Neuronal stem cell (in vitro differentiated cells): Measurements from ENCODE around the gene DDX24.

Source experiments
- DNase-seq: peaks from one replicate; pipeline ENCODE4 v3.0.0-alpha.2; 2013; ENCODE audit warnings: low spot score
- H2AFZ ChIP-seq: one replicate; pipeline ENCODE4 v1.6.1; 2013; ENCODE audit warnings: mild to moderate bottlenecking, low read length, inconsistent platforms
- H2AK5ac ChIP-seq: 2 replicates; pipeline ENCODE4 v1.6.1; 2013; ENCODE audit warnings: low read depth, mild to moderate bottlenecking, inconsistent platforms, low read length, moderate library complexity, mixed read lengths
- H2BK120ac ChIP-seq: 2 replicates; pipeline ENCODE4 v1.6.1; 2013; ENCODE audit warnings: low read depth, mild to moderate bottlenecking, inconsistent platforms, low read length, moderate library complexity, mixed read lengths
- H2BK12ac ChIP-seq: one replicate; pipeline ENCODE4 v1.6.1; 2013; ENCODE audit warnings: low read length, inconsistent platforms
- H2BK15ac ChIP-seq: 2 replicates; pipeline ENCODE4 v1.6.1; 2013; ENCODE audit warnings: mild to moderate bottlenecking, low read length, inconsistent platforms, mixed read lengths
- H2BK5ac ChIP-seq: one replicate; pipeline ENCODE4 v1.6.1; 2013; ENCODE audit warnings: inconsistent platforms, mild to moderate bottlenecking, low read length, moderate library complexity
- H3K14ac ChIP-seq: one replicate; pipeline ENCODE4 v1.6.1; 2013; ENCODE audit warnings: low read length, inconsistent platforms
- H3K18ac ChIP-seq: 2 replicates; pipeline ENCODE4 v1.6.1; 2013; ENCODE audit warnings: low read length, inconsistent platforms
- H3K23ac ChIP-seq: 2 replicates; pipeline ENCODE4 v1.6.1; 2013; ENCODE audit warnings: low read depth, mild to moderate bottlenecking, mixed read lengths, low read length, inconsistent platforms; ENCODE audit not compliant: poor library complexity
- H3K27ac ChIP-seq: replicated peaks from 3 replicates; pipeline ENCODE4 v1.5.1; 2013; ENCODE audit warnings: low read length, inconsistent platforms
- H3K27me3 ChIP-seq, 3 experiments: 2 replicates each; pipeline ENCODE4 v1.6.1; 2013; ENCODE audit warnings: low read length in 3 of 3, mild to moderate bottlenecking in 2 of 3, inconsistent platforms in 1 of 3, low read depth in 1 of 3, mixed read lengths in 1 of 3, moderate library complexity in 1 of 3; ENCODE audit not compliant: control insufficient read depth in 3 of 3, insufficient read depth in 3 of 3
- H3K36me3 ChIP-seq, 2 donors: replicated peaks in 1 of 2; 2 replicates each; pipeline ENCODE4 v1.6.1; 2013; ENCODE audit warnings: low read length in 2 of 2; ENCODE audit not compliant: control insufficient read depth in 2 of 2, insufficient read depth in 2 of 2
- H3K4ac ChIP-seq: 2 replicates; pipeline ENCODE4 v1.6.1; 2013; ENCODE audit warnings: inconsistent platforms, mild to moderate bottlenecking, low read length, moderate library complexity
- H3K4me1 ChIP-seq, 2 donors: 1 replicate in 1 of 2; 2 replicates in 1 of 2; pipeline ENCODE4 v1.6.1; 2013; ENCODE audit warnings: low read length in 2 of 2, low read depth in 1 of 2; ENCODE audit not compliant: control insufficient read depth in 2 of 2, insufficient read depth in 1 of 2
- H3K4me2 ChIP-seq: one replicate; pipeline ENCODE4 v1.6.1; 2013; ENCODE audit warnings: mild to moderate bottlenecking, low read length, inconsistent platforms; ENCODE audit not compliant: insufficient read depth, poor library complexity, severe bottlenecking
- H3K4me3 ChIP-seq, 2 donors: 2 replicates each; pipeline ENCODE4 v1.5.1; 2013; ENCODE audit warnings: low read length in 2 of 2, mild to moderate bottlenecking in 2 of 2, inconsistent platforms in 1 of 2, moderate library complexity in 1 of 2
- H3K79me1 ChIP-seq: one replicate; pipeline ENCODE4 v1.6.1; 2013; ENCODE audit warnings: low read depth, mild to moderate bottlenecking, inconsistent platforms, low read length, moderate library complexity
- H3K9ac ChIP-seq: one replicate; pipeline ENCODE4 v1.6.1; 2013; ENCODE audit warnings: mild to moderate bottlenecking, low read depth, low read length, inconsistent platforms; ENCODE audit not compliant: poor library complexity
- H3K9me3 ChIP-seq, 2 donors: replicated peaks in 1 of 2; 2 replicates each; pipeline versions ENCODE3 to v1.6.1; 2013; ENCODE audit warnings: low read length in 2 of 2, mild to moderate bottlenecking in 2 of 2, inconsistent platforms in 1 of 2, low read depth in 1 of 2, mixed read lengths in 1 of 2, moderate library complexity in 1 of 2; ENCODE audit not compliant: control insufficient read depth in 2 of 2, insufficient read depth in 1 of 2
- H4K8ac ChIP-seq: one replicate; pipeline ENCODE4 v1.6.1; 2013; ENCODE audit warnings: low read depth, mild to moderate bottlenecking, inconsistent platforms, low read length, moderate library complexity
- H4K91ac ChIP-seq: one replicate; pipeline ENCODE4 v1.6.1; 2013; ENCODE audit warnings: low read length, low read depth, mild to moderate bottlenecking, inconsistent platforms; ENCODE audit not compliant: poor library complexity
- WGBS, 2 donors: extraction: QIAGEN DNeasy Blood & Tissue Kit; methylation state at CpG; one replicate each; pipeline ENCODE4 v1.1.7; 2013; ENCODE audit warnings: missing lambda C conversion rate in 2 of 2, mixed read lengths in 1 of 2; ENCODE audit not compliant: insufficient read length in 2 of 2, insufficient replicate concordance in 1 of 2; ENCODE audit errors: extremely low coverage in 2 of 2; 5-methylcytosine and 5-hydroxymethylcytosine counted together

Gene DDX24

GRCh38 chr14:94049625-94050023 is 31.4 kb downstream of the DDX24 start:
- Histone ChIP-seq H3K79me1 (peaks cover 2% of the 10 kb centered on the region), H4K8ac (no peak overlapping the region), H3K27ac (no peak overlapping the region), H2BK120ac (no peak overlapping the region), H3K14ac (no peak overlapping the region), H3K36me3 (peaks cover 48 to 98% of the 10 kb centered on the region in 2 donors), H4K91ac (no peak overlapping the region), H2BK12ac (no peak overlapping the region), H2AFZ (no peak overlapping the region), H3K18ac (no peak overlapping the region), H2BK15ac (no peak overlapping the region), H2BK5ac (no peak overlapping the region), H2AK5ac (no peak overlapping the region), H3K23ac (no peak overlapping the region), H3K27me3 (no peaks in the 10 kb centered on the region), H3K4ac (no peak overlapping the region), H3K4me3 (no peak overlapping the region), H3K4me2 (no peak overlapping the region), H3K4me1 (no peaks in the 10 kb centered on the region), H3K9ac (no peak overlapping the region), H3K9me3 (no peaks in the 10 kb centered on the region)
- no CpG with 5 or more reads among the region's 2 CpGs for WGBS, 2 donors
- no peak for DNase-seq

DNA sequence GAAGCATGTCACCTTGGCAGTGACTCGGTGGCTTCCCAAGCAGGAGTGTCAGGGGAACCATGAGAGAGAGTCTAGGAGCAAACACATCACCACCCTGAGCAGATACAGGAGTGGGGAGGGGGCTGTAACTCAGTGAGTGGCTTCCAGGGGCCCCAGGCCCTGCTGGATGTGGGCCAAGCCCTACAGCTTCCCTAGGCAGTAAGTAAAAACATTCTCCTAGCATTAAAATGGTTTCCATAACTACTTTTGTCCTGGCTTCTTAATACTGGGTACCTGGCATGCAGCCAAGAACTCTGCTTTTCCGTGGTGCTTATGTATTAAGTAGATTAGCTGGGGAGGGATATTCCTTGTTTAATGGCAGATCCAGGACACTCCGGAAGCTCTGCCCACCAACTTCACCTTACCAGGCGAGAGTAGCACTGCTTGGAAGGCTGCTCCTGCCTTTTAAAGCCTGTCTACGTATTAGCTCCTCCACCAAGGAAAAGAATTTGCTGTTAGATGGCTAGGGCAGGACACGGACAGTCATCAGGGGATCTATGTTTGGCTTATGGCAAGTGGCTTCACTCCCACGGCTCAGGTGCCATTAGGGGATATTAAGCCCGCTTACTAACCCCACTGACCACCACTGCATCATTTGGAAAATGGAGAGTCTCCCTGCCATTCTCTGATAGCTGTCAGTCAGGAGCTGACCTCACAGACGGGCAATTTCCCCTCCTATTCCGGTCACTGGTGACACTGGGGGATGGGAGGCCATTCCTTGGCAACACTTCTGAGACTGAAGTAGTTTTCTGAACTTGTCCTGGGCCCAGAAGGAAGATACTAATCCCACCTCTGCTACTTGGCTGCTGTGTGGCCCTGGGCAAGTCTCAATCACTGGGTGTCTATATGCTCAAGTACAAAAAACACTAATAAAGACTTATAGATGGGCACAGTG is 32.0 kb downstream of the DDX24 start:
- no peaks in the 10 kb centered on the region for H3K9me3 ChIP-seq
- H3K18ac ChIP-seq: no peak overlapping the region
- H2BK5ac ChIP-seq: no peak overlapping the region
- no peak overlapping the region for H3K9ac ChIP-seq
- no peak overlapping the region for H2BK120ac ChIP-seq
- H3K4me1 ChIP-seq: no peaks in the 10 kb centered on the region
- no peak for DNase-seq
- no peak overlapping the region for H4K8ac ChIP-seq
- no peaks in the 10 kb centered on the region for H3K79me1 ChIP-seq
- no CpG with 5 or more reads among the region's 10 CpGs for WGBS, 2 donors
- no peak overlapping the region for H3K4me2 ChIP-seq
- H2AFZ ChIP-seq: no peak overlapping the region
- no peak overlapping the region for H3K4ac ChIP-seq
- H2BK12ac ChIP-seq: no peak overlapping the region
- no peak overlapping the region for H2BK15ac ChIP-seq
- no peak overlapping the region for H3K4me3 ChIP-seq
- no peak overlapping the region for H3K23ac ChIP-seq
- no peak overlapping the region for H3K14ac ChIP-seq
- H3K36me3 ChIP-seq: peaks cover 45 to 98% of the 10 kb centered on the region in 2 donors
- H4K91ac ChIP-seq: no peak overlapping the region
- no peak overlapping the region for H3K27ac ChIP-seq
- H3K27me3 ChIP-seq: no peaks in the 10 kb centered on the region
- H2AK5ac ChIP-seq: no peak overlapping the region

DNA sequence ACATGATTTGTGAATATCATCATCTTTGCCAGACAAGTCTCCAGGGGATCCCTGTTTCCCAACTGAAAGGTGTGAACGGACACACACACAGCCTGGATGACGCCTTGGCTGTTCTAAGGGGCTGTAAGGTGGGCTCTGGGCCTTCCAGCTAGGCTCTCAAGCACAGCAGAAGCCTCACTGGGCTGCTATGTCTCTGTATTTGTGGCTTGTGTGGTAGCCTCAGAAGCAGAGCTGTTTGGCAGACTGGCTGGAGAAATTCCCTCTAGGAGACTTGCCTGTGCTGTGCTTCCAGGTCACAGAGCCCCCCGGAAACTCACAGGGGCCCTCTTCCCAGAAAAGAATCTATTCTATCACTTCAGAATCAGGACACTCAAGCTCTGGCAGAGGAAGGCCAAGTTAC is 33.4 kb downstream of the DDX24 start:
- Histone ChIP-seq H3K18ac (no peak overlapping the region), H3K36me3 (peaks cover 42 to 94% of the 10 kb centered on the region in 2 donors), H3K4me2 (no peak overlapping the region), H2AFZ (no peak overlapping the region), H3K79me1 (no peaks in the 10 kb centered on the region), H3K9me3 (no peaks in the 10 kb centered on the region), H3K27me3 (no peaks in the 10 kb centered on the region), H3K4me3 (no peak overlapping the region), H3K27ac (no peak overlapping the region), H2AK5ac (no peak overlapping the region), H2BK120ac (no peak overlapping the region), H3K4me1 (no peaks in the 10 kb centered on the region), H3K9ac (no peak overlapping the region), H3K14ac (no peak overlapping the region), H2BK15ac (no peak overlapping the region), H4K91ac (no peak overlapping the region), H3K4ac (no peak overlapping the region), H4K8ac (no peak overlapping the region), H3K23ac (no peak overlapping the region), H2BK5ac (no peak overlapping the region), H2BK12ac (no peak overlapping the region)
- DNase-seq: no peak
- no CpG with 5 or more reads among the region's 3 CpGs for WGBS, 2 donors

DNA sequence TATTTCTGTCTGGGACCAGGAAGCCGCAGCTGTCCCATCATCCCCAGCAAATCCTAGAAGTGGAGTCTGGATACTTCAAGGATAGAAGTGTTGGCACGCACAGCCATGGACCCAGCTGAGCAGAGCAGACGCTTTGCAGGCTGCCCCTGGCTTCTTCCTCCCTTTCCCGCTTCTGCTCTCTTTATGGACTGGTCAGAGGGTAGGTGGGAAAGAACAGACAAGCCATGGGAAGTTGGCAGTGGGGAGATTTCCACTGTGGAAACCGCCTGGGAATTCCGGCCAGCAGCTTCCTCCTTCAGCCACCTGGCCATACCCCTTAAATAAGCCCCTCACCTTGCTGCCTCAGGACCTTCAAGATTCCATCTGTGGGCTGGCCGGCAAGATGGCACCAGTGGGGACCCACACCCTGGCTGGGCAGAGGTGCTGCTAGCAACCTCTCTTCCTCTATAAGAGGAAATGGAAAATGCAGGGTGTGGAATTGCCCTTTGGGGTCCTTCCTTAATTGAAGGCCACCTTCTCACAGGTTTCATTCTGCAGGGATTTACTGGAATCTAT is 34.2 kb downstream of the DDX24 start:
- no CpG with 5 or more reads among the region's 7 CpGs for WGBS, 2 donors
- H3K18ac ChIP-seq: no peak overlapping the region

More for the DNA sequence above, 34.2 kb downstream of the DDX24 start:
- no peak overlapping the region for H2BK5ac ChIP-seq
- no peak overlapping the region for H3K14ac ChIP-seq
- H3K23ac ChIP-seq: no peak overlapping the region
- no peak overlapping the region for H4K91ac ChIP-seq
- no peak overlapping the region for H2AFZ ChIP-seq
- H2BK15ac ChIP-seq: no peak overlapping the region
- no peak for DNase-seq
- H3K4me3 ChIP-seq: no peak overlapping the region
- no peak overlapping the region for H3K9ac ChIP-seq
- no peaks in the 10 kb centered on the region for H3K9me3 ChIP-seq
- H2BK12ac ChIP-seq: no peak overlapping the region
- no peaks in the 10 kb centered on the region for H3K79me1 ChIP-seq
- H3K4me1 ChIP-seq: no peaks in the 10 kb centered on the region
- no peak overlapping the region for H3K4ac ChIP-seq
- H2BK120ac ChIP-seq: no peak overlapping the region
- no peak overlapping the region for H3K27ac ChIP-seq
- H3K4me2 ChIP-seq: no peak overlapping the region
- no peak overlapping the region for H4K8ac ChIP-seq
- H3K27me3 ChIP-seq: no peaks in the 10 kb centered on the region
- H2AK5ac ChIP-seq: no peak overlapping the region
- peaks cover 38 to 86% of the 10 kb centered on the region in 2 donors for H3K36me3 ChIP-seq
